Astrocyte (in vitro differentiated cells and primary cell): Measurements from ENCODE around the gene OR52E4. TPM values are rescaled to one million over a fixed set of nuclear protein-coding genes. Genes with fewer than 3 reads are reported as not detected.

Source experiments
- DNase-seq: peaks from one replicate; pipeline ENCODE4 v3.0.0-alpha.2; 2010; ENCODE audit warnings: low read depth
- FAIRE-seq: peaks from 2 replicates; lab custom pipeline; 2011; peaks lifted over from hg19 to GRCh38; lab: Jason Lieb, UNC
- H2AFZ ChIP-seq: 2 replicates; pipeline ENCODE4 v1.6.0; 2012; ENCODE audit warnings: low read depth, low read length, inconsistent platforms
- H3K27ac ChIP-seq: 2 replicates; pipeline ENCODE4 v1.5.1; 2011; ENCODE audit warnings: low read depth, low read length, inconsistent platforms
- H3K27me3 ChIP-seq: 2 replicates; pipeline ENCODE4 v1.6.0; 2011; ENCODE audit warnings: low read length, inconsistent platforms; ENCODE audit not compliant: insufficient read depth
- H3K36me3 ChIP-seq: 2 replicates; pipeline ENCODE4 v1.5.1; 2011; ENCODE audit warnings: low read length, inconsistent platforms; ENCODE audit not compliant: insufficient read depth
- H3K4me1 ChIP-seq: 2 replicates; pipeline ENCODE4 v1.5.1; 2011; ENCODE audit warnings: low read length, inconsistent platforms; ENCODE audit not compliant: insufficient read depth
- H3K4me2 ChIP-seq: 2 replicates; pipeline ENCODE4 v1.6.0; 2012; ENCODE audit warnings: low read length, inconsistent platforms
- H3K4me3 ChIP-seq: 2 replicates; pipeline ENCODE4 v1.5.1; 2011; ENCODE audit warnings: low read depth, mild to moderate bottlenecking, low read length, inconsistent platforms; ENCODE audit not compliant: insufficient read depth
- H3K79me2 ChIP-seq: 2 replicates; pipeline ENCODE4 v1.6.0; 2012; ENCODE audit warnings: mild to moderate bottlenecking, low read length, inconsistent platforms; ENCODE audit not compliant: insufficient read depth
- H3K9ac ChIP-seq: 2 replicates; pipeline ENCODE4 v1.6.0; 2012; ENCODE audit warnings: mild to moderate bottlenecking, low read length, inconsistent platforms
- H3K9me3 ChIP-seq: 2 replicates; pipeline ENCODE4 v1.5.1; 2012; ENCODE audit warnings: low read depth, mild to moderate bottlenecking, low read length, inconsistent platforms; ENCODE audit not compliant: insufficient read depth
- H4K20me1 ChIP-seq: 2 replicates; pipeline ENCODE4 v1.6.0; 2012; ENCODE audit warnings: low read length, inconsistent platforms; ENCODE audit not compliant: insufficient read depth
- H3K27ac Mint-ChIP-seq: one replicate; pipeline ENCODE4 v1.8.0; 2021; ENCODE audit warnings: mild to moderate bottlenecking, mixed read lengths; ENCODE audit not compliant: unreplicated experiment
- H3K27me3 Mint-ChIP-seq: one replicate; pipeline ENCODE4 v1.8.0; 2021; ENCODE audit warnings: low read depth, mixed read lengths; ENCODE audit not compliant: unreplicated experiment
- H3K36me3 Mint-ChIP-seq: one replicate; pipeline ENCODE4 v1.8.0; 2021; ENCODE audit warnings: low read depth, mixed read lengths; ENCODE audit not compliant: unreplicated experiment
- H3K4me1 Mint-ChIP-seq: one replicate; pipeline ENCODE4 v1.8.0; 2021; ENCODE audit warnings: low read depth, mixed read lengths; ENCODE audit not compliant: unreplicated experiment
- H3K4me3 Mint-ChIP-seq: one replicate; pipeline ENCODE4 v1.8.0; 2021; ENCODE audit warnings: mild to moderate bottlenecking, moderate library complexity, mixed read lengths; ENCODE audit not compliant: unreplicated experiment
- H3K9me3 Mint-ChIP-seq: one replicate; pipeline ENCODE4 v1.8.0; 2021; ENCODE audit warnings: mild to moderate bottlenecking, mixed read lengths; ENCODE audit not compliant: unreplicated experiment
- EZH2 ChIP-seq: IDR thresholded peaks from 2 replicates; pipeline ENCODE4 v1.6.1; 2012; ENCODE audit warnings: mild to moderate bottlenecking, low read length, inconsistent platforms; ENCODE audit not compliant: insufficient read depth
- total RNA-seq: library from RNA; stranded (reverse); gene quantifications from 2 replicates; pipeline ENCODE4 v1.2.1, GENCODE V29; 2021
- TF ChIP-seq, protein P1 (sequence below): IDR thresholded peaks from 2 replicates; pipeline ENCODE4 v1.5.1; 2011; ENCODE audit warnings: low read depth, mild to moderate bottlenecking, inconsistent platforms, low read length, moderate library complexity; ENCODE audit not compliant: insufficient read depth

The OR52E4 gene
- total RNA-seq, 1 donor from 2014 or later: not detected

DNA sequence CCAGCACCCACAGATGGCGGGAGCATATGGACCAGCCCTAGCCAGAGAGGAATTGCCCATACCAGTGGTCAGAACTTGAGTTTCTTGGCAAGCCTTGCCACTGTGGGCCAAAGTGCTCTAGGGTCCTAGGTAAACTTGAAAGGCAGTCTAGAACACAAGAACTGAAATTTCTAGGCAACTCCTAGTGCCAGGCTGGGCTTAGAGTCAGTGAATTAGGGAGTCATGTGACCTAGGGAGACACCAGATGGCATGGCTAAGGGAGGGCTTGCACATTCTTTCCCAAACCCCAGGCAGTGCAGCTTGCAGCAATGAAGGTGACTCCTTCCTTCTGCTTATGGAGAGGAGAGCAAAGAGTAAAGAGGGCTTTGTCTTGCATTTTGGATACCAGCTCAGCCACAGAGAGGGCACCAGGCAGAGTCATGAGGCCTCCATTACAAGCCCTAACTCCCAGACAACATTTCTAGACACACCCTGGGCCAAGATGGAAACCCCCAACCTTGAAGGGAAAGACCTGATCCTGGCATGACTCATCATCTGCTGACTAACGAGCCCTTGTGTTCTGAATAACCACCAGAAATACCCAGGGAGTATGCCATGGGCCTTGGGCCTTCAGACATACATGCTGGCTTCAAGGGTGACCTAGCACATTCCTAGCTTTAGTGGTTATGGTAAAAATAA is 42.5 kb downstream of the OR52E4 start:
- H3K4me2 ChIP-seq: no peak overlapping the region
- no peak overlapping the region for H3K4me3 Mint-ChIP-seq
- no peak for DNase-seq
- peaks cover 5% of the 10 kb centered on the region for H3K4me1 Mint-ChIP-seq
- H3K4me1 ChIP-seq: no peaks in the 10 kb centered on the region
- TF ChIP-seq EZH2: no peak
- TF ChIP-seq, protein P1, sequence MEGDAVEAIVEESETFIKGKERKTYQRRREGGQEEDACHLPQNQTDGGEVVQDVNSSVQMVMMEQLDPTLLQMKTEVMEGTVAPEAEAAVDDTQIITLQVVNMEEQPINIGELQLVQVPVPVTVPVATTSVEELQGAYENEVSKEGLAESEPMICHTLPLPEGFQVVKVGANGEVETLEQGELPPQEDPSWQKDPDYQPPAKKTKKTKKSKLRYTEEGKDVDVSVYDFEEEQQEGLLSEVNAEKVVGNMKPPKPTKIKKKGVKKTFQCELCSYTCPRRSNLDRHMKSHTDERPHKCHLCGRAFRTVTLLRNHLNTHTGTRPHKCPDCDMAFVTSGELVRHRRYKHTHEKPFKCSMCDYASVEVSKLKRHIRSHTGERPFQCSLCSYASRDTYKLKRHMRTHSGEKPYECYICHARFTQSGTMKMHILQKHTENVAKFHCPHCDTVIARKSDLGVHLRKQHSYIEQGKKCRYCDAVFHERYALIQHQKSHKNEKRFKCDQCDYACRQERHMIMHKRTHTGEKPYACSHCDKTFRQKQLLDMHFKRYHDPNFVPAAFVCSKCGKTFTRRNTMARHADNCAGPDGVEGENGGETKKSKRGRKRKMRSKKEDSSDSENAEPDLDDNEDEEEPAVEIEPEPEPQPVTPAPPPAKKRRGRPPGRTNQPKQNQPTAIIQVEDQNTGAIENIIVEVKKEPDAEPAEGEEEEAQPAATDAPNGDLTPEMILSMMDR: no peak
- H3K9me3 ChIP-seq: peaks cover 2% of the 10 kb centered on the region
- no peak overlapping the region for H3K9ac ChIP-seq
- H3K27me3 Mint-ChIP-seq: no peaks in the 10 kb centered on the region
- H4K20me1 ChIP-seq: no peaks in the 10 kb centered on the region
- no peak overlapping the region for H3K4me3 ChIP-seq
- no peak overlapping the region for H2AFZ ChIP-seq
- H3K79me2 ChIP-seq: no peaks in the 10 kb centered on the region
- H3K36me3 Mint-ChIP-seq: no peaks in the 10 kb centered on the region
- H3K9me3 Mint-ChIP-seq: peaks cover 4% of the 10 kb centered on the region
- FAIRE-seq: no peak
- no peak overlapping the region for H3K27ac Mint-ChIP-seq
- H3K27ac ChIP-seq: no peak overlapping the region
- no peaks in the 10 kb centered on the region for H3K36me3 ChIP-seq
- no peaks in the 10 kb centered on the region for H3K27me3 ChIP-seq

DNA sequence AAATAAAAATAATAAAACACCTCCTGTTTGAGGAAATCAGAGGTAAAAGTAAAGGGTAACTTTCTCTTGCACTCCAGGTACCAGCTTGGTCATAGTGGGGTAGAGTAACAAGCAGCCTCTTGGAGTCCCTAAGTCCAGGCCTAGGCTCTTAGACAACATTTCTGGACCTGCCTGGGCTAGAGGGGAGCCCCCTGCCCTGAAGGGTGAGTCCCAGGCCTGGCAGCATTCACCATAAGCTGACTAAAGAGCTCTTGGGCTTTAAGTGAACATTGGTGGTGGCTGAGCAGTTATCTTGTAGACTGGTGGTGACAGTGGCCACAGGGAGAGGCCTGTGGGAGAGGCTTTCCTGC is 43.0 kb downstream of the OR52E4 start:
- Histone ChIP-seq H3K27me3 (no peaks in the 10 kb centered on the region), H3K36me3 (no peaks in the 10 kb centered on the region), H3K79me2 (no peaks in the 10 kb centered on the region), H3K4me1 (no peaks in the 10 kb centered on the region), H3K9ac (no peak overlapping the region), H4K20me1 (no peaks in the 10 kb centered on the region), H3K4me3 (no peak overlapping the region), H3K4me2 (no peak overlapping the region), H2AFZ (no peak overlapping the region), H3K27ac (no peak overlapping the region), H3K9me3 (peaks cover 4% of the 10 kb centered on the region)
- Mint-ChIP-seq H3K27ac (peak overlapping the region; percentile 73), H3K4me1 (peaks cover 5% of the 10 kb centered on the region), H3K36me3 (no peaks in the 10 kb centered on the region), H3K9me3 (peaks cover 4% of the 10 kb centered on the region), H3K27me3 (no peaks in the 10 kb centered on the region), H3K4me3 (no peak overlapping the region)
- no peak for TF ChIP-seq EZH2
- TF ChIP-seq, protein P1: no peak
- no peak for FAIRE-seq
- DNase-seq: no peak

DNA sequence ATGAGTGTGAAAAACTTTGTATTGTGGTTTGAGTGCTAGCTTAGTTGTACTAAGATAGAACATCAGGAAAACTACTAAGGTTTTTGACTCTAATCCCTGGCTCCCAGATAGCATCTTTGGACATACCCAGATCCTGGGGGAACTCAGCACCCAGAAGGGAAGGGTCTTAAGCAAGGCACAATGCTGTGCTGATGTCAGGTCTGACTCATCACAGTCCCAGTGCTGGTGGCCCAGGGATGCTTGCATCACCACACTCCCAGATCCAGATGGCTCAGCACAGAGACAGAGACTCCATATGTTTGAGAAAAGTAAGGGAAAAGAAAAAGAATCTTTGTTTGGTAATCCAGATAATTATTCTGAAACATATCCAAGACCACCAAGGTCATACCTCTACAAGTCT is 43.4 kb downstream of the OR52E4 start:
- Histone ChIP-seq H3K4me1 (no peaks in the 10 kb centered on the region), H2AFZ (no peak overlapping the region), H3K9ac (no peak overlapping the region), H3K9me3 (peaks cover 4% of the 10 kb centered on the region), H3K4me3 (no peak overlapping the region), H3K27ac (no peak overlapping the region), H3K27me3 (no peaks in the 10 kb centered on the region), H3K79me2 (no peaks in the 10 kb centered on the region), H3K36me3 (no peaks in the 10 kb centered on the region), H4K20me1 (no peaks in the 10 kb centered on the region), H3K4me2 (no peak overlapping the region)
- Mint-ChIP-seq H3K9me3 (peaks cover under 1% of the 10 kb centered on the region), H3K4me3 (no peak overlapping the region), H3K27me3 (no peaks in the 10 kb centered on the region), H3K27ac (peak overlapping the region; percentile 73), H3K4me1 (peaks cover 5% of the 10 kb centered on the region), H3K36me3 (no peaks in the 10 kb centered on the region)
- no peak for TF ChIP-seq EZH2
- TF ChIP-seq, protein P1: no peak
- FAIRE-seq (no peak), DNase-seq (no peak)
